Activated CD4-positive, alpha-beta T cell treated with anti-CD3 and anti-CD28 coated beads, Interleukin-10, Interleukin-2, amounts not matched to agents 100 ng/mL and 50 ng/mL, durations not matched to agents 16 hours and 8 hours (primary cell): ENCODE results near the gene SPATA19.

Experiments used
- DNase-seq: peaks from one replicate; pipeline ENCODE4 v3.0.0-alpha.2; 2020

The SPATA19 gene

DNA sequence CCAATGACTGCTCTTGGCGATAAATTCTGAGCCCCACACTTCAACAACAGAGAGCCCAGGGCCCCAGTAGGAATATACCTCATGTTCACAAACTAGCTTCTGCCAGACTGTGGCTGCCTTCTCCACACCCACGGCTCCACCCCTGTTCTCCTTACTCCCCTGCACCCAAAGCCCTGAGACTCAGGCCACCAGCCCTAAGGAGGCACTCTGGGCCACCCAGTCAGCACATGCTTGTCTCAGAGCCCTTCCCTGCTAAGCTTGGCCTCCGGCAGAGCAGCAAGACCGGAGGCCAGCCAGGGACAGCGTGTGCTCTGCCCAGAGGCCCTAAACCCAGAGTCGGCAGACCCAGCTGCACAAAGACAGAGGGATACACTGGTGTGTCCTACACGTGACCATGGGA is 27.9 kb downstream of the SPATA19 start:
- DNase-seq, result no peak

DNA sequence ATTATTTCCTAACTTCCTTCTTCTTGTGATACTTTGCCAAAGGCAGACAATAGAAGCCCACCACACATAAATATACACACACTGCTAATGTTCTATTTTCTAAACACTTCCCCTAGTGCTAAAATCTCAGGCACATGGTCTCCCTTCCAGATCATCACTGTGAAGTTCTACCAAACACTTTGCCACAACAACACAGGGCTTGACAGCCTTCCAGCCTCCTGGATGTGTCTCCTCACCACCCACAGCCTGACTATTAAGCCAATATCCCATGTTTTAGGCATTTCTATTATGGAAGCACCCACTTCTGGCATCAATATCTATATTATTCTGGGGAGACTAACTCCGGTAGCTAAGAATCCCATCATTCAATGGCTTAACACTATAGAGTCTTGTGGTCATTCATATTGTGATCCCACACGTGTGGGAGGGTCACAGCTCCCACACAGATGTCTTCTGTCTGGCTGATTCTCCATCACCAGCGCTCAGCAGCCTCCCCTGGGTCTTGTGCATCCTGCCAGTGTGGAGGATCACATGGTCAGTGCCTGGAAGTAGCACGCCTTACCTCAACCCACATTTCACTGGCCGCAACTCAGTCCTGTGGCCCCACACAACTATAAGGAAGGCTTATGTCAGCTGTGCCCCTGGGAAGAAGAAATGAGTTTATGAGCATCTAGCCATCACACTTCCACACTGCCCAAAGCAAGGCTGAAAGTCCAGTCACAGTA is 29.0 kb downstream of the SPATA19 start:
- DNase-seq, result no peak

- DNase-seq, result no peak
Measured at GRCh38 chr11:133815636-133816035, 29.7 kb downstream of the SPATA19 start.

- no peak for DNase-seq
Measured at GRCh38 chr11:133814588-133815100, 30.7 kb downstream of the SPATA19 start.

- DNase-seq, result no peak
Measured at GRCh38 chr11:133811850-133812685, 33.2 kb downstream of the SPATA19 start.

DNA sequence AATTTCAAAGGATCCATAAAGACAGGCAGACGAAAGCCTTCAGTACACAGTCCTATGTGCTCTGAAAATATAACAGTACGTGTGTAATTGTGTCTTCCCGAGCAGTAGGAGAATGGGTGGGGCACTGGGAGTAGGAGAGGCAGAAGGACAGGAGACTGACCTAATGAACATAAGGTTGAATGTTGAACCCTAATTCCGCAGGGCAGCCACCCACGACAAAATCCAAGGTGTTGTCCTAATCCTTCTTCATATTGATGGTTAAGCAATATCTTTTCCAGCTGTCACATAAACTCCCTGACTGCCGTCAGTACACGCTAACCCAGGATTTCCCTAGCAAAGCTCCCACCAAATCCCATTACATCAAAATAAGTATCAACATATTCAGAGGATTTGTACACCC is 34.5 kb downstream of the SPATA19 start:
- no peak for DNase-seq

- no peak for DNase-seq
Measured at GRCh38 chr11:133809569-133810491, 35.5 kb downstream of the SPATA19 start.

DNA sequence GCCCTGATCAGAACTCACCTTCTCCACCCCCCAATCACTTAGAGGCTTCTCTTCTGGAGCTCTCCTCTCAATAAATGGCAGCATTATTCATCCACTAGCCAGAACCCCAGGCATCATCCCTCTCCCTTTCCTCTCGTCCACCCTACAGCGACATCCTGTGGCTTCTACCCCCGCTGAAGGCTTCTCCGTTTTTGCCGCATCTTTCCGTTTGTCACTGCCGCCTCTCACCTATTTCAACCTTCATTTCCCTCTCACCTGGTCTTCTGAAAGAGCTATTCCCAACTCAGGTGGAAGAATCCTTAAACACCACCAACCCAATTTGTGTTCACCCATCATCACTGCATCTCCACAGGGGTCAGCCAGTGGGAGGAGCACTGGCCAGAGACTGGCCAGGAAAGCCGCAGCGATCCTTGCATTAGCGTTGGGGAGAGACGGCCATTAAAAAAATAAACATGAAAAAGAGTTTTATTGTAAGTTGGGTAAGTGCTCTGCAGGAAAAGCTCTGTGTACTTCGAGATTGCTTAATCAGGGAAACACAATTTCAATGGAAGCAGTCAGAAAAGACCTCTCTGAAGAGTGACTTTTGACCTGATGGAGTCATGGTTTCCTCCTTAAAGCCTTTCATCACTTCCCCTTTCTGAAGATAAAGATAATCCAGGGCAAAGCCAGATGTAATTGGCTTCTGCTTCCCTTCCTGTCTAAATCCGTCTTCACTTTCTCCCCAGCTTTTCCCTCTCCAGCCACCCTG is 36.7 kb downstream of the SPATA19 start:
- DNase-seq, result no peak

DNA sequence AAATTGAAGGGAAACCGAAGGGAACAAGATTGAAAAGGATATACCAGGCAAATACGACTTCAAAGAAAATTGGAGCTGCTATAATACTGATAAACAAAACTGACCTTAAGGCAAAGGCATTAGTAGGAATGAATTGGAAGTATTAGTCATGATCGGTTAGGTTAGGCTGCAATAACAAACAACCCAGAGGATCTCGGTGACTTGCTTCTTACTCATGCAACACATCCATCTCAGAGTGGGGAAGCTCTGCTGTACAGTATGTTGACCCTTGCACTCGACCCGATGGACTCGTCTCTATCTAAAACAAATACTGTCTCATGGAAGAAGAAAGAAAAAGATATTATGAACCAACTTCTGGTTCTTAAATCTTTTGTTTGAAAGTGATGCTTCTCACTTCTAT is 42.3 kb downstream of the SPATA19 start:
- DNase-seq, result no peak

- DNase-seq, result no peak
Measured at GRCh38 chr11:133801356-133801755, 44.0 kb downstream of the SPATA19 start.

DNA sequence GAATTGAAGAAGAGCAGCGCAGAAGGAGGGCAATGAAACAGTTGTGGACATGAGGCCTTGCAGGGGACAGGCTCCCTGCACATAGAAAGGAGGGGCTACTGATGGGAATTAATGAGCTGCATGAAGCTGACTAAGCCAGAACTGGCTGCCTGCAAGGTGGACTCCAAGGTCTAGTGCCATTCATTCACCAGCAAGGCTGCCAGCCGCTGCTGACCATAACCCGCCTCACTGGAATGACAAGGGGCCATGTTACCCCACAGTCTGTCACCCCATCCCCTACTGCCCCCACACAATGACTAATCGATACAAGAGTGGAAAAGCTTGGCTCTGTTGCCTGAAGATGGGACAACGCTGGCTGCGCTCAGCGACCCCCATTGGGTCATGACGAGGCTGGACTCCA is 44.6 kb downstream of the SPATA19 start:
- no peak for DNase-seq

DNA sequence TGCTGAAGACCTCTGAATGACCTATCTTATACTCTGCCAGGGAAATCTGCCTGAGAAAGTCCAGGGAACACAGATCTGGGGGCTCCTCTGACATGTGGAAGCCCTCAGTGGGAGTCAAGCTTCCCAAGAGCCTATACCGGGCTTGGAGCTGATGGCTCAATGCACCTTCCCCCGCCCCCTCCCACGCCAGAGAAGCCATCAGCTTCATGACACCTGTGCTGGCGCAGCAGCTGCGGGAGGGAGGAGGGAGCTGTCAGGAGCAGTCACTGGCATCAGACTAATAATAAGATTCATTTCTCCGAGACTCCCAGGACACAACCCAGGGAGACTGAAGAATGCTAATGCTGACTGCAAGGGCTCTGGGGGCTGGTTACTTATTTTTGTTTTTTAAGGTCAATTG is 47.8 kb downstream of the SPATA19 start:
- no peak for DNase-seq

DNA sequence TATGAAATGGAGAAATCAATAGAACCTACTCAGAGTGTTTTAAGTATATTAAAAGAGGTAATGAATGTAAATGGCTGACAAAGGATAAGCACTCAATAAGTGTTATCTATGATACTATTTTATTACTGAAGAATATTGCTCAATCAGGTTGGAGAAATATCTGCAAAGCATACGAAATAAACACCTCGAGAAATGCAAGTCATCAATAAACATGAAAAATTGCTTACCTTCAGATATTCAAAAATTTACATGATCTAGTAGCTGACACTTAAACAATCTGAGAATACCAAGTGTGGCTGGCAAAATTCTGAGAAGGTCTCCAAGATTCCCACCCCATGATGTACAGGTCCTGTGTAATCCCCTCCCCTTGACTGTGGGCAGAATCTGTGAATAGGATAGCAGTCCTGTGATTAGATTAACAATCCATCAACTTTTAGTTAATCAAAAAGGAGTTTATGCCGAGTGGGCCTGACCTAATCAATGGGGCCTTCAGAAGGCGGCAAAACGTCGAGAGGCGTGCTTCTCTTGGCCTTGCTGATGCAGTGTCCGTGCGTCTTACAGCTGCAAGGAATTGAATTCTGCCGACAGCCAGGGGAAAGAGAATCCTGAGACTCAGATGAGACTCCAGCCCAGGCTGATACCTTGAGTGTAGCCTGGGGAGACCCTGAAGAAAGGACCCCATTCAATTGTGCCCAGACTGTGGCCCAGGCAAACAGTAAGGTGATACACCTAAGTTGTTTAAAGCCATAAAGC is 49.1 kb downstream of the SPATA19 start:
- DNase-seq, result no peak

DNA sequence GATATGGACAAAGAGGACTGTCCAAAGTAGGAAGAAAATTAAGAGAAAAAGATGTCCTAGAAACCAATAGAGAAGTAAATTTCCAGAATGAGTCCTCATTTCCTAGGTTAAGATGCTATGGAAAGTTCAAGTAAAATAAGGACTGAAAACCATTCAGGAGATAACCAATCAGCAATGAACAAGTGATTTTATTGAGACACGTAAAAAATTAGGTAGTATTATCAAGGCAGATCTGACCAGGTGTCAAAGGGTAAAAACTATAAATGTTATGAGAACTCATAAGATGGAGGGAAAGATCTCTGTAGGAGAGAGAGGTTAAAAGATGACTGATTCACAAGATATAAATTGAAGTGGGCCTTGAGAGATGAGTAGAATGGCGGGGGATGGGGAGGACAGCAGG is 50.2 kb downstream of the SPATA19 start:
- no peak for DNase-seq

GRCh38 chr11:133794205-133794604 is 51.1 kb downstream of the SPATA19 start:
- DNase-seq, result no peak

GRCh38 chr11:133793271-133794035 is 51.9 kb downstream of the SPATA19 start:
- no peak for DNase-seq

GRCh38 chr11:133790995-133791394 is 54.3 kb downstream of the SPATA19 start:
- no peak for DNase-seq
